HepG2 (cell line): ENCODE data around the gene VPREB3. TPM values are rescaled to one million over a fixed set of nuclear protein-coding genes. Genes with fewer than 3 reads are reported as not detected.

ENCODE experiments used
- FOXO4 ChIP-seq: sonication (generic); formaldehyde crosslinking; conservative IDR thresholded peaks from 2 replicates; pipeline ENCODE4 v1.8.1; 2023; ENCODE audit warnings: missing genetic modification reagents
- MAFF ChIP-seq: IDR thresholded peaks from 2 replicates; pipeline ENCODE4 v1.6.1; 2011; ENCODE audit warnings: low read depth, low read length, improper control_type of control experiment
- ZBED4 ChIP-seq: sonication (generic); formaldehyde crosslinking; IDR thresholded peaks from 2 replicates; pipeline ENCODE4 v1.4.0; 2020; ENCODE audit warnings: missing genetic modification reagents, borderline replicate concordance
- ZGPAT ChIP-seq: IDR thresholded peaks from 2 replicates; pipeline ENCODE4 v1.6.1; 2016; ENCODE audit warnings: mild to moderate bottlenecking
- ZNF30 ChIP-seq: sonication (generic); formaldehyde crosslinking; IDR thresholded peaks from 2 replicates; pipeline ENCODE4 v1.5.0; 2020; ENCODE audit warnings: mild to moderate bottlenecking, missing genetic modification reagents
- ZNF598 ChIP-seq: sonication (generic); formaldehyde crosslinking; IDR thresholded peaks from 2 replicates; pipeline ENCODE4 v1.5.1; 2020; ENCODE audit warnings: mild to moderate bottlenecking, missing genetic modification reagents, borderline replicate concordance
- ZNF772 ChIP-seq: sonication (generic); formaldehyde crosslinking; IDR thresholded peaks from 2 replicates; pipeline ENCODE4 v1.5.0; 2020; ENCODE audit warnings: mild to moderate bottlenecking, missing genetic modification reagents
- ZNF839 ChIP-seq: sonication (generic); formaldehyde crosslinking; IDR thresholded peaks from 2 replicates; pipeline ENCODE4 v1.4.0; 2020; ENCODE audit warnings: missing genetic modification reagents, mild to moderate bottlenecking, borderline replicate concordance
- polyA plus RNA-seq, 8 experiments: library from polyadenylated mRNA; depleted of rRNA in 3 of 8; stranded (reverse) in 7 of 8; unstranded in 1 of 8; fragments of >200 nt; fragmentation: Illumina TruSeq in 4 of 8; extraction: Trizol in 4 of 8; gene quantifications; 2 replicates each; pipeline versions ENCODE4 v1.2.1 to v1.2.3, GENCODE V29; 2011 to 2016; ENCODE audit warnings: low read depth in 4 of 8, missing spikeins in 1 of 8, mixed read lengths in 1 of 8; ENCODE audit not compliant: insufficient read depth in 1 of 8
- total RNA-seq, 5 experiments: library from RNA; depleted of rRNA; stranded (reverse); fragments of >200 nt; fragmentation: Illumina TruSeq; extraction: Trizol; gene quantifications; 2 replicates each; pipeline ENCODE4 v1.2.3, GENCODE V29; 2016; ENCODE audit warnings: low read depth in 1 of 5
- TF ChIP-seq, protein P1 (sequence below): sonication (generic); formaldehyde crosslinking; IDR thresholded peaks from 2 replicates; pipeline ENCODE4 v1.4.0; 2020; ENCODE audit warnings: mild to moderate bottlenecking, missing genetic modification reagents, borderline replicate concordance
- TF ChIP-seq, protein P2 (sequence below): sonication (generic); formaldehyde crosslinking; IDR thresholded peaks from 2 replicates; pipeline ENCODE4 v1.4.0; 2020; ENCODE audit warnings: mild to moderate bottlenecking, missing genetic modification reagents

VPREB3 gene
- total and polyA plus RNA-seq, 2 of the 13 experiments (the other 11 are each of a cell fraction or from before 2014, with no cell fraction given) = 0.22 TPM; not detected in 1

GRCh38 chr22:23774114-23774921 is 20.1 kb upstream of the VPREB3 start (continued):
- TF ChIP-seq, protein P1, sequence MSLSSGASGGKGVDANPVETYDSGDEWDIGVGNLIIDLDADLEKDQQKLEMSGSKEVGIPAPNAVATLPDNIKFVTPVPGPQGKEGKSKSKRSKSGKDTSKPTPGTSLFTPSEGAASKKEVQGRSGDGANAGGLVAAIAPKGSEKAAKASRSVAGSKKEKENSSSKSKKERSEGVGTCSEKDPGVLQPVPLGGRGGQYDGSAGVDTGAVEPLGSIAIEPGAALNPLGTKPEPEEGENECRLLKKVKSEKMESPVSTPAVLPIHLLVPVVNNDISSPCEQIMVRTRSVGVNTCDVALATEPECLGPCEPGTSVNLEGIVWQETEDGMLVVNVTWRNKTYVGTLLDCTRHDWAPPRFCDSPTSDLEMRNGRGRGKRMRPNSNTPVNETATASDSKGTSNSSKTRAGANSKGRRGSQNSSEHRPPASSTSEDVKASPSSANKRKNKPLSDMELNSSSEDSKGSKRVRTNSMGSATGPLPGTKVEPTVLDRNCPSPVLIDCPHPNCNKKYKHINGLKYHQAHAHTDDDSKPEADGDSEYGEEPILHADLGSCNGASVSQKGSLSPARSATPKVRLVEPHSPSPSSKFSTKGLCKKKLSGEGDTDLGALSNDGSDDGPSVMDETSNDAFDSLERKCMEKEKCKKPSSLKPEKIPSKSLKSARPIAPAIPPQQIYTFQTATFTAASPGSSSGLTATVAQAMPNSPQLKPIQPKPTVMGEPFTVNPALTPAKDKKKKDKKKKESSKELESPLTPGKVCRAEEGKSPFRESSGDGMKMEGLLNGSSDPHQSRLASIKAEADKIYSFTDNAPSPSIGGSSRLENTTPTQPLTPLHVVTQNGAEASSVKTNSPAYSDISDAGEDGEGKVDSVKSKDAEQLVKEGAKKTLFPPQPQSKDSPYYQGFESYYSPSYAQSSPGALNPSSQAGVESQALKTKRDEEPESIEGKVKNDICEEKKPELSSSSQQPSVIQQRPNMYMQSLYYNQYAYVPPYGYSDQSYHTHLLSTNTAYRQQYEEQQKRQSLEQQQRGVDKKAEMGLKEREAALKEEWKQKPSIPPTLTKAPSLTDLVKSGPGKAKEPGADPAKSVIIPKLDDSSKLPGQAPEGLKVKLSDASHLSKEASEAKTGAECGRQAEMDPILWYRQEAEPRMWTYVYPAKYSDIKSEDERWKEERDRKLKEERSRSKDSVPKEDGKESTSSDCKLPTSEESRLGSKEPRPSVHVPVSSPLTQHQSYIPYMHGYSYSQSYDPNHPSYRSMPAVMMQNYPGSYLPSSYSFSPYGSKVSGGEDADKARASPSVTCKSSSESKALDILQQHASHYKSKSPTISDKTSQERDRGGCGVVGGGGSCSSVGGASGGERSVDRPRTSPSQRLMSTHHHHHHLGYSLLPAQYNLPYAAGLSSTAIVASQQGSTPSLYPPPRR (CRISPR knock-in tag) = peak; percentile 86; the same call in 1 of the 2 replicates
- TF ChIP-seq FOXO4 (CRISPR knock-in tag) (no peak), ZNF839 (CRISPR knock-in tag) (no peak), ZNF772 (CRISPR knock-in tag) (no peak), ZNF598 (no peak; the same call in 1 of the 2 replicates), ZBED4 (CRISPR knock-in tag) (no peak), ZGPAT (peak; percentile 86), ZNF30 (no peak), MAFF (no peak; the same call in 1 of the 2 replicates)
- TF ChIP-seq, protein P2, sequence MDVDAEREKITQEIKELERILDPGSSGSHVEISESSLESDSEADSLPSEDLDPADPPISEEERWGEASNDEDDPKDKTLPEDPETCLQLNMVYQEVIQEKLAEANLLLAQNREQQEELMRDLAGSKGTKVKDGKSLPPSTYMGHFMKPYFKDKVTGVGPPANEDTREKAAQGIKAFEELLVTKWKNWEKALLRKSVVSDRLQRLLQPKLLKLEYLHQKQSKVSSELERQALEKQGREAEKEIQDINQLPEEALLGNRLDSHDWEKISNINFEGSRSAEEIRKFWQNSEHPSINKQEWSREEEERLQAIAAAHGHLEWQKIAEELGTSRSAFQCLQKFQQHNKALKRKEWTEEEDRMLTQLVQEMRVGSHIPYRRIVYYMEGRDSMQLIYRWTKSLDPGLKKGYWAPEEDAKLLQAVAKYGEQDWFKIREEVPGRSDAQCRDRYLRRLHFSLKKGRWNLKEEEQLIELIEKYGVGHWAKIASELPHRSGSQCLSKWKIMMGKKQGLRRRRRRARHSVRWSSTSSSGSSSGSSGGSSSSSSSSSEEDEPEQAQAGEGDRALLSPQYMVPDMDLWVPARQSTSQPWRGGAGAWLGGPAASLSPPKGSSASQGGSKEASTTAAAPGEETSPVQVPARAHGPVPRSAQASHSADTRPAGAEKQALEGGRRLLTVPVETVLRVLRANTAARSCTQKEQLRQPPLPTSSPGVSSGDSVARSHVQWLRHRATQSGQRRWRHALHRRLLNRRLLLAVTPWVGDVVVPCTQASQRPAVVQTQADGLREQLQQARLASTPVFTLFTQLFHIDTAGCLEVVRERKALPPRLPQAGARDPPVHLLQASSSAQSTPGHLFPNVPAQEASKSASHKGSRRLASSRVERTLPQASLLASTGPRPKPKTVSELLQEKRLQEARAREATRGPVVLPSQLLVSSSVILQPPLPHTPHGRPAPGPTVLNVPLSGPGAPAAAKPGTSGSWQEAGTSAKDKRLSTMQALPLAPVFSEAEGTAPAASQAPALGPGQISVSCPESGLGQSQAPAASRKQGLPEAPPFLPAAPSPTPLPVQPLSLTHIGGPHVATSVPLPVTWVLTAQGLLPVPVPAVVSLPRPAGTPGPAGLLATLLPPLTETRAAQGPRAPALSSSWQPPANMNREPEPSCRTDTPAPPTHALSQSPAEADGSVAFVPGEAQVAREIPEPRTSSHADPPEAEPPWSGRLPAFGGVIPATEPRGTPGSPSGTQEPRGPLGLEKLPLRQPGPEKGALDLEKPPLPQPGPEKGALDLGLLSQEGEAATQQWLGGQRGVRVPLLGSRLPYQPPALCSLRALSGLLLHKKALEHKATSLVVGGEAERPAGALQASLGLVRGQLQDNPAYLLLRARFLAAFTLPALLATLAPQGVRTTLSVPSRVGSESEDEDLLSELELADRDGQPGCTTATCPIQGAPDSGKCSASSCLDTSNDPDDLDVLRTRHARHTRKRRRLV (CRISPR knock-in tag) = no peak
